Natural killer cell treated with Interleukin-12 subunit alpha and Interleukin-12 subunit beta and Interleukin-15 and Interleukin-18, amount 100 ng/mL, for 72 hours (primary cell): ENCODE data around the gene PLPP7. TPM values are rescaled to one million over a fixed set of nuclear protein-coding genes. Genes with fewer than 3 reads are reported as not detected.
A peak's percentile ranks its signal among the peaks of the same experiment; 100 is the strongest.

Source experiments
- ATAC-seq, 2 donors: fragments of 150-1000 bp; cut with Tn5 transposase in 1 of 2; sonication (Bioruptor Pico), chemical (Tn5 transposase) in 1 of 2; 2 replicates each; pipeline ENCODE4 v1.10.0; 2021
- DNase-seq: peaks from one replicate; pipeline ENCODE4 v3.0.0; 2022; ENCODE audit warnings: low spot score
- H3K27ac Mint-ChIP-seq, 2 donors: 1 replicate in 1 of 2; 2 replicates in 1 of 2; pipeline ENCODE4 v1.8.0; 2022; ENCODE audit warnings: mixed read lengths in 2 of 2, mild to moderate bottlenecking in 1 of 2, moderate library complexity in 1 of 2
- H3K27me3 Mint-ChIP-seq, 2 donors: 1 replicate in 1 of 2; 2 replicates in 1 of 2; pipeline ENCODE4 v1.8.0; 2022; ENCODE audit warnings: mixed read lengths in 2 of 2
- H3K36me3 Mint-ChIP-seq: one replicate; pipeline ENCODE4 v1.8.0; 2022; ENCODE audit warnings: mixed read lengths
- H3K4me1 Mint-ChIP-seq, 2 donors: 1 replicate in 1 of 2; 2 replicates in 1 of 2; pipeline ENCODE4 v1.8.0; 2022; ENCODE audit warnings: low read depth in 2 of 2, mixed read lengths in 2 of 2, mild to moderate bottlenecking in 1 of 2
- H3K4me3 Mint-ChIP-seq: one replicate; pipeline ENCODE4 v1.8.0; 2022; ENCODE audit warnings: mixed read lengths
- H3K9me3 Mint-ChIP-seq: 2 replicates; pipeline ENCODE4 v1.8.0; 2022; ENCODE audit warnings: mixed read lengths
- total RNA-seq, 2 donors: library from RNA; stranded (reverse); gene quantifications; one replicate each; pipeline ENCODE4 v1.2.3, GENCODE V29; 2022

PLPP7 gene
- total RNA-seq, 2 donors from 2014 or later = 0.74 TPM; not detected in 1

DNA sequence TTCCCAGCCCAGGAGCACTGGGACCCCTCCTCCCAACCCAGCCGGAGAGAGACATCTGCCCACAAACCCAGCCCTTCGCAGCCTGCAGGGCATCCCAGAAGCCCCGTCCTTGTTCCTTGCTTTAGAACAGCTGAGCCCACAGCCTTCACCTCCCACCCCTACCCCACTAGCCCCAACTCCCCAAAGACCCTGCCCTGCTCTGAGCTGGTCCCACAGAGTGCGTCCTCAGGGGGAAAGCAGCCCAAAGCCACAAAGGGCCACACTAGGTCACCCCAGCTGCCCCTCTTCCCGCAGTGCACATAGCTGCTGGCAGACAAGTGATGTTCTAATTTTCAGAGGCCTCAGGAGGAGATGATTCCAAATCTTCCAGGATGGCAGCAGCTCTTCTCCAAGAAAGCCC lies 8.8 kb downstream of the PLPP7 start:
- H3K27ac Mint-ChIP-seq = no peak overlapping the region
- no peak for ATAC-seq
- H3K4me3 Mint-ChIP-seq = no peak overlapping the region
- H3K36me3 Mint-ChIP-seq = no peaks in the 10 kb centered on the region
- DNase-seq = no peak
- H3K27me3 Mint-ChIP-seq = no peaks in the 10 kb centered on the region
- no peaks in the 10 kb centered on the region for H3K4me1 Mint-ChIP-seq
- no peaks in the 10 kb centered on the region for H3K9me3 Mint-ChIP-seq

DNA sequence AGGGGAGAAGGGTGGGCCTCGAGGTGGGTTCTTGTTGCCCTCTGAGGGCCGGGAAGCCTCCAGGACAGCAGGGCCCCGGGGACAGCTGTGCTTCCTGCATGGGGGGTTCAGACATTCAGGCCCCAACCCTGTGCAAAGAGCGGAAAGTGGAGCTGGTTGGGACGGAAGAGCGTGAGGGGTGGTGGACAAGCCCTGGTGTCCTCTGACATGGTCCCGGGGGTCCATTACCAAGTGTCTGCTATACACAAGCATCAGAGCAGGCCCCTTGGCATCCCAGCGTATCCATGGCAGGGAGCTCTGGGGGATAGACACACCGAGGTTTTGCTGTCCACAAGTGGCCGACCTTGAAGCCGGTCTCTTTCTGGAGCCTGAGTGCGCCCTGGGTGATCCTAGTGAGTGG lies 9.3 kb downstream of the PLPP7 start:
- no peaks in the 10 kb centered on the region for H3K36me3 Mint-ChIP-seq
- H3K9me3 Mint-ChIP-seq = no peaks in the 10 kb centered on the region
- DNase-seq (no peak), ATAC-seq (no peak)
- no peaks in the 10 kb centered on the region for H3K27me3 Mint-ChIP-seq
- H3K4me3 Mint-ChIP-seq = no peak overlapping the region
- no peak overlapping the region for H3K27ac Mint-ChIP-seq
- H3K4me1 Mint-ChIP-seq = no peaks in the 10 kb centered on the region

DNA sequence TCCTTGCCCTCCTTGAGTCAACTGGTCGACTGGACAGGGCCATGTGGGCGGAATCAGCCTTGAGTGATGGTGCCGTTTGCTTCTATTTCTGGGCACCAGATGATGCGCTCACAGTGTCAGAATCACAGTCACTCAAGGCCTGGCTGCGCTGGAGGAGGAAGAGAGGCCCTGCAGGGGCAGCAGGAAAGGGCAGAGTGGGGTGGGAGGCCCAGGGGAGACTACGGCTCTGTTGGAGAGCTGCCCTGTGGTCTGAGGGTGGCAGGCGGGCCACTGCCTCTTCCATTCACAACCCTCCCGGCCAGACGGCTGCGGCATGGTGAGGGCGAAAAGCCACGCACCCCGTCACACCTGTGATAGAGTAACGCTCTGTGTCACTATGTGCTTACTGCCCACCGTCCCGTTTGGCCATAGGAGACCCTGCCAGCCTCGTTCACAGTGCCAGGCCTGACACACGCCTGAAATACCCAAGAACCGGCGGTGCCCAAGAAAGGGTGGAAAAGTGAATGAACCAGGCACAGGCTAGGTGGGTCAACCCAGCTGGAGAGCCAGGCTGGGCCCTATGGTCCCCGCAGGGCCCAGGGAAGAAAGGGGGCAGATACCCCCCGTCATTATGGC lies 9.9 kb downstream of the PLPP7 start:
- no peaks in the 10 kb centered on the region for H3K9me3 Mint-ChIP-seq
- H3K4me1 Mint-ChIP-seq = no peaks in the 10 kb centered on the region
- no peaks in the 10 kb centered on the region for H3K36me3 Mint-ChIP-seq
- ATAC-seq = no peak
- DNase-seq = no peak
- no peaks in the 10 kb centered on the region for H3K27me3 Mint-ChIP-seq
- H3K4me3 Mint-ChIP-seq = no peak overlapping the region
- no peak overlapping the region for H3K27ac Mint-ChIP-seq

DNA sequence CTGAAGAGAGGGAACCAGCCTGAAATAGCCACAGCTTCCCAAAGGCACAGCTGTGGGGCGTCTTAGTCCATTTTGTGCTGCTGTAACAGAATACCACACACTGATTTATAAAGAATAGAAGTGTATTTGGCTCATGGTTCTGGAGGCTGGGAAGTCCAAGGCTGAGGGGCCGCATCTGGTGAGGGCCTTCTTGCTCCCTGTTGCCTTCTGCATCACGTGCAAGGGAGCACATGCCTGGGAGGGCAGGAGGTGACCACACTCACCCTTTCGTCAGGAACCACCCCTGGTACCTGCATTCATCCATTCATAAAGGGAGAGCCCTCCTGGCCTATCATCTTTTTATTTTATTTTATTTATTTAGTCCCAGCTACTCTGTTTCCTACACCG lies 10.4 kb downstream of the PLPP7 start:
- ATAC-seq (no peak), DNase-seq (no peak)
- no peaks in the 10 kb centered on the region for H3K27me3 Mint-ChIP-seq
- no peaks in the 10 kb centered on the region for H3K9me3 Mint-ChIP-seq
- no peaks in the 10 kb centered on the region for H3K4me1 Mint-ChIP-seq
- no peak overlapping the region for H3K27ac Mint-ChIP-seq
- no peak overlapping the region for H3K4me3 Mint-ChIP-seq
- no peaks in the 10 kb centered on the region for H3K36me3 Mint-ChIP-seq

DNA sequence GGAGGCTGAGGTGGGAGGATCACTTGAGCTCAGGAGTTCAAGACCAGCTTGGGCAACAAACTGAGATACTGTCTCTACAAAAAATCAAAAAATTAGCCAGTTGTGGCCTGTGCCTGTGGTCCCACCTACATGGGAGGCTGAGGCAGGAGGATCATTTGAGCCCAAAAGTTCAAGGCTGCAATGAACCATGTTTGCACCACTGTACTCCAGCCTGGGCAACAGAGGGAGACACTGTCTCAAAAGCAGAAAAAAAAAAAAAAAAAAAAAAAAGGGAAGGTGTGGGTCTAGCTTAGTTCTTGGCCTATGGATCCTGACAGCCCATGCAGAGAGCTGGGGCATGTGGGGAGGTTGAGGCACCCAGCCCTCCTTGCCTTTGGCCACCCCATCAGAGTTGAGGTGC lies 10.9 kb downstream of the PLPP7 start:
- Mint-ChIP-seq H3K27ac (no peak overlapping the region), H3K36me3 (no peaks in the 10 kb centered on the region), H3K27me3 (no peaks in the 10 kb centered on the region), H3K4me1 (no peaks in the 10 kb centered on the region), H3K9me3 (no peaks in the 10 kb centered on the region), H3K4me3 (no peak overlapping the region)
- ATAC-seq = no peak
- DNase-seq = no peak

DNA sequence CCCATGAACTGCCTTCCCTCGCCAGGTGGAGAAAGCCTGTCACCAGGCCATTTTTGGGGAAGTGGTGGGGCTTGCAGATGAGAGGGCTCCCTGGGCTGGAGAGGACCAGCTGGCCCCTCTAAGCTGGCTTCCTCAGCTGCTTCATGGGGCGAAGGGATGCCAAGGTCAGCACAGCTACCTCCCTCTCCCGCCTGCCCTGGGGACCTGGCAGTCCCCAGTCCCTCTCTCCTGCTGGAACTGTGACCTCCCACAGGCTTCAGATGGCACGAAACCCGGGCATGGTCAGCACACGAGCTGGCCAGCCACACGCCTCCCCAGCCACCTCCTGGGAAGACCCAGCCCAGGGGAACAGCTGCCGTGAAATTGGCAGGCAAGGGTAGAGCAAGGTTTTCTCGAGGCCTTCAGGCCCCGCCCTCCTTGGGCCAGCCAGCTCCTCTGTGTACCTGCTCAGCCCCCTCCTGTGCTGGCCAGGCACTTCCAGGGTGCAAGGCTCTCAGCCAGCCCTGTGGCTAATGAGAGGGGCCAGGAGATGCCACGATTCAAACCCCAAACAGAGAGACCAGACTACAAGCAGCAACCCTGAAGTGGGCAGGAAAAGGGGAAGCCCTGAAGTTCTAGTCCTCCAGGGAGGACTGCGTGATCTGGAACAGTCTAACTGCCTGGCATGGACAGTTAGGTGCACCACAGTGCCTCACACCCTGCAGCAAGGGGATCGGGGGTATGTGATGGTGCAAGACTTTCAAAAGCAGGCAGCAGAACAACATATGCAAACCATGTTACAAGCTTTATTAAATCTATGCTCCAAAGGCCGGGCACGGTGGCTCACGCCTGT lies 12.9 kb downstream of the PLPP7 start:
- ATAC-seq (peak in 1 of 2 donors; percentile 40), DNase-seq (no peak)
- Mint-ChIP-seq H3K27ac (no peak overlapping the region), H3K4me1 (no peaks in the 10 kb centered on the region), H3K36me3 (no peaks in the 10 kb centered on the region), H3K9me3 (no peaks in the 10 kb centered on the region), H3K27me3 (no peaks in the 10 kb centered on the region), H3K4me3 (no peak overlapping the region)

DNA sequence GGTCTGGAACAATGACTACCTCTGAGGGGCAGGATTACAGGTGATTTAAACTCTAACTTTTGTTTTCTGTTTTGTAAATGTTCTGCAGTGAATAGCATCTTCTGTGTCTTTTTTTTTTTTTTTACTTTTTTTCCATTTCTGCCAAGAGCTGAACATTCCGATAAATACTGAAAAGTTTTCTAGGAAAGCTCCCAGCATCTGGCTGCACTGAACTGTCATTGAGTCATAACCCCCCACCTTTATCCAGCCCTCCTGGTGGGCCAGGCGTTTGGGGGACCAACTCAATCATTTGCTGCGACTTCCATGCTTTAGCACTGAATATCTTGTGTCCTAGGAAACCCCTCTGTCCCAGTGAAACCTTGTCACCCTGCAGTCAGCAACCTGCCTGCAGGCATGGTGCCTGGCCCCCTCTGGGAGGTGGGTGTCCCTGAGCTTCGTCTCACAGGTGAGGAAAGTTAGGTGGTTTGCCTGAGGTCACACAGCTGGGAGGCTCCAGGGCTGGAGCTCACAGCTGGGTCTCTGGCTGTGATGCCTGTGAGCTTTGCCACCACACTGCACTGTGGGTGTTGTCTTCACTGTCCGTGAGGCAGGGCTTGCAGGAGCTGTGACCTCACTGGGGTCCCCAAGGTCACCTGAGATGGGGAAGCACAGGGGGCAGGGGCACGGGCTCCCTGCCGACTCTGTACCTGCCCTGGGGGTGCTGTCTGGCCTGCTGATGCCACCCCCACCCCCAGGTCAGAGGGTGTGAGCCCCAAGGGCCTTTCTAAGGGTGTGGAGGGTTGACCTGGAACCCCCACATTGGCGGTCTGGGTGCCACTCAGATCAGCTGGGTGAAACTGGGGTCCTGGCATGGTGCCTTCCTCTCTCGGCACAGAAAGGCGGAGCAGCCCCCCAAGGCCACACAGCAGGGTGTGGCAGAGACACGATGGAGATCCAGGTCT lies 14.1 kb downstream of the PLPP7 start:
- ATAC-seq (peak in 1 of 2 donors; percentile 33), DNase-seq (no peak)
- no peak overlapping the region for H3K27ac Mint-ChIP-seq
- no peaks in the 10 kb centered on the region for H3K36me3 Mint-ChIP-seq
- H3K4me3 Mint-ChIP-seq = no peak overlapping the region
- H3K4me1 Mint-ChIP-seq = no peaks in the 10 kb centered on the region
- H3K9me3 Mint-ChIP-seq = no peaks in the 10 kb centered on the region
- no peaks in the 10 kb centered on the region for H3K27me3 Mint-ChIP-seq

DNA sequence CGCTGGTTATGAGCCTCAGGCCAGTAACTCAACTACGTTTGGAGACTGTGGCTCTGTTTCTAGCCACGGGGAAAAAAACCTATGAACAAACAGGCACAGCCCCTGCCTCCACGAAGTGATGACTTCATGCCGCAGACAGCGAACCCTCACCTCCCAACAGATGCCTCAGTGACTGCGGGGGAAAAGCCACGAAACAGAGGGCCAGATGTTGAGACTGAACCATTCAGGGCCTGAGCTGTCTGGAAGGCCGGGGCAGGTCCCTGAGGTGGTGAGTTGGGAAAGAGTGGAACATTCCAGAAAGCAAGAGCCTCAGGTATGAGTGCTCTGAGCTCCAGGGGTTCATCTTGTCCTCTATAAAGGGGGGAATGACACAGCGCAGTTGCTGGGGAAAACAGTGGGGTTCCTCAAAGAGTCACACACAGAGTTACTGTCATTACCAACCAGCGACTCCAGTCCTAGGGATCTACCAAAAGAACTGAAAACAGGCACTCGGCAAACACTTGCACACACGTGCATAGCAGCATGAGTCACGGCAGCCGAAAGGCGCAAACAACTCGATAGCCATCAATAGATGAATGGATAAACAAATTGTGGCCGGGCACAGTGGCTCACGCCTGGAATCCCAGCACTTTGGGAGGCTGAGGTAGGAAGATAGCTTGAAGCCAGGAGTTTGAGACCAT lies 15.3 kb downstream of the PLPP7 start:
- no peak for ATAC-seq
- Mint-ChIP-seq H3K9me3 (no peaks in the 10 kb centered on the region), H3K27ac (no peak overlapping the region), H3K27me3 (no peaks in the 10 kb centered on the region), H3K4me3 (no peak overlapping the region), H3K4me1 (no peaks in the 10 kb centered on the region), H3K36me3 (no peaks in the 10 kb centered on the region)
- no peak for DNase-seq

DNA sequence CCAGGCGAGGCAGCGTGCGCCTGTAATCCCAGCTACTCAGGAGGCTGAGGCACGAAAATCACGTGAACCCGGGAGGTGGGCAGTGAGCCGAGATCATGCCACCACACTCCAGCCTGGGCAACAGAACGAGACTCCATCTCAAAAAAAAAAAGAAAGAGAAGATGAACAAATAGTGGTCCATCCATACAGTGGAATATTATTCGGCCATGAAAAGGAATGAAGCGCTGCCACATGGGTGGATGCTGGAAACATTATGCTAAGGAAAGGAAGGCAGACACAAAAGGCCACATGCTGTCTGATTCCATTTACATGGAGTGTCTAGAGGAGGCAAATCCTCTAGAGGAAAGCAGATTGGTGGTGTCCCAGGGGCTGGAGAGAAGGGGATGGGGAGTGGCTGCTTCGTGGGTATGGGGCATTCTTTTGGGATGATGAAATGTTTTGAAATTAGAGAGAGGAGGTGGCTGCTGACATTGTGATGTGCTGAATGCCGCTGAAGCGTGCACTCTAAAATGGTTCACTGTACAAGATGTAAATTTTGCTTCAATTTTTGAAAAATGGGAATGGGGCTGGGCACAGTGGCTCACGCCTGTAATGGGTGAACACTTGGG lies 17.0 kb downstream of the PLPP7 start:
- no peak for ATAC-seq
- Mint-ChIP-seq H3K4me1 (peaks cover 5 to 9% of the 10 kb centered on the region in 2 donors), H3K4me3 (no peak overlapping the region), H3K36me3 (no peaks in the 10 kb centered on the region), H3K27me3 (no peaks in the 10 kb centered on the region), H3K27ac (peak overlapping the region in 1 of 2 donors; percentile 15), H3K9me3 (no peaks in the 10 kb centered on the region)
- no peak for DNase-seq

DNA sequence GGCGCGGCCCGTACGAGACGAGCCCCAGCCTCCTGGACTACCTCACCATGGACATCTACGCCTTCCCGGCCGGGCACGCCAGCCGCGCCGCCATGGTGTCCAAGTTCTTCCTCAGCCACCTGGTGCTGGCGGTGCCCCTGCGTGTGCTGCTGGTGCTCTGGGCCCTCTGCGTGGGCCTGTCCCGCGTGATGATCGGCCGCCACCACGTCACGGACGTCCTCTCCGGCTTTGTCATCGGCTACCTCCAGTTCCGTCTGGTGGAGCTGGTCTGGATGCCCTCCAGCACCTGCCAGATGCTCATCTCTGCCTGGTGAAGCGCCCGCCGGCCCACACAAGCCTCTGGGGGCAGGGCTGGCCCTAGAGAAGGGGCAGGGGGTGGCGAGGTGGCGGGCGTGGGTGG lies 18.5 kb downstream of the PLPP7 start:
- Mint-ChIP-seq H3K27me3 (no peaks in the 10 kb centered on the region), H3K4me3 (no peak overlapping the region), H3K27ac (no peak overlapping the region), H3K9me3 (no peaks in the 10 kb centered on the region), H3K36me3 (no peaks in the 10 kb centered on the region), H3K4me1 (peaks cover 7 to 9% of the 10 kb centered on the region in 2 donors)
- ATAC-seq = no peak
- DNase-seq = no peak

DNA sequence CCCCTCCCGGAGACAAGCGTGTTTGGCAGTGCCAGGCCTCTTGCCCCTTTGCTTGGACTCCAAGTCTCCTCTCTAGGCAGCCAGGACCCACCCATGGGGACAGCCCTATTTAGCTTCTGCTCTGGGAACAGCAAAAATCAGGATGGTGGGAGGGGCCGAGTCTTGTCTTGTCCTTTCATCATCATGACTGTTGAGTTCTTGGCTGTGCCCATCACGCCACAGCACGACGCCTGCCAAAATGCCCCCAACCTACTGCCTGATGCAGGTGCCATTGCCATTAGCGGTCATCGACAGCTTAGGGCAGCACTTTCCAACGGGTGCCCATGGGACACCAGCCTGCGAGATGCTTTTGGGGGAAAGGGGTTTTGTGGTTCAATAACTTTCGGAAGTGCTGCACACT lies 18.9 kb downstream of the PLPP7 start:
- H3K9me3 Mint-ChIP-seq = no peaks in the 10 kb centered on the region
- H3K27me3 Mint-ChIP-seq = no peaks in the 10 kb centered on the region
- H3K4me3 Mint-ChIP-seq = no peak overlapping the region
- ATAC-seq (no peak), DNase-seq (no peak)
- peaks cover 7 to 9% of the 10 kb centered on the region in 2 donors for H3K4me1 Mint-ChIP-seq
- no peaks in the 10 kb centered on the region for H3K36me3 Mint-ChIP-seq
- H3K27ac Mint-ChIP-seq = no peak overlapping the region

DNA sequence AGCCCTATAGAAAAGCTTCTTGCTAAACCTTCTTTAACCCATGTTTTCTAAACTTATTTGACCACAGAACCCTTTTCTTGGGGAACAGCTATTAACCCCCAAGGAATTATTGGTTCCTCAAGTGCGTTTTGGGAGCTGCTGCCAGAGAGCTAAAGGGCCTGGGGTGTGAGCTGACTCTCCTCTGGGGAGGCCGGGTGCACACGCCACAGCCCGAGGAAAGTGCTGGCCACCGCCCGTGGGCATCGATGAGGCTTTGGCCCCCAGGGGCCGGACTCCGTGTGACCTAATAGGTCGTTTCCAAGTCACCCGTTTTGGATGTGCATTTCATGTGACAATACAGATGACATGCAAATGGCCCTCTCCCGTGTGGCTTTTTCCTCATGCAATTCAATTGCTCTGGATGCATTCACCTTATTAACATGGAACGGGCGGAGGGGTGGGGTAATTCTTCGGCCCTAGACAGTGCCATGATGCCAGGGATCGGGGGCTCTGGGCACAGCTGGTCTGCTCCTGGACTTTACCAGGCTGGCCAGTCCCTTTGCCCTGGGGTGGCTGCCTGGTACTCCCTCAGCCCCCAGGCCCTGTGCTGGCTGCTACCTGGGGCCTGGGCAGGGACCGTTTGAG lies 19.5 kb downstream of the PLPP7 start:
- Mint-ChIP-seq H3K4me1 (peaks cover 7 to 9% of the 10 kb centered on the region in 2 donors), H3K27ac (no peak overlapping the region), H3K36me3 (no peaks in the 10 kb centered on the region), H3K4me3 (no peak overlapping the region), H3K27me3 (no peaks in the 10 kb centered on the region), H3K9me3 (no peaks in the 10 kb centered on the region)
- ATAC-seq (no peak), DNase-seq (no peak)
